Measurements from ENCODE around the gene GRM4.
"Not testable (repeated sequence)": the region's sequence is repeated elsewhere in the genome, so short reads cannot be mapped to it uniquely, and the experiment has no call there.

Gene GRM4

DNA sequence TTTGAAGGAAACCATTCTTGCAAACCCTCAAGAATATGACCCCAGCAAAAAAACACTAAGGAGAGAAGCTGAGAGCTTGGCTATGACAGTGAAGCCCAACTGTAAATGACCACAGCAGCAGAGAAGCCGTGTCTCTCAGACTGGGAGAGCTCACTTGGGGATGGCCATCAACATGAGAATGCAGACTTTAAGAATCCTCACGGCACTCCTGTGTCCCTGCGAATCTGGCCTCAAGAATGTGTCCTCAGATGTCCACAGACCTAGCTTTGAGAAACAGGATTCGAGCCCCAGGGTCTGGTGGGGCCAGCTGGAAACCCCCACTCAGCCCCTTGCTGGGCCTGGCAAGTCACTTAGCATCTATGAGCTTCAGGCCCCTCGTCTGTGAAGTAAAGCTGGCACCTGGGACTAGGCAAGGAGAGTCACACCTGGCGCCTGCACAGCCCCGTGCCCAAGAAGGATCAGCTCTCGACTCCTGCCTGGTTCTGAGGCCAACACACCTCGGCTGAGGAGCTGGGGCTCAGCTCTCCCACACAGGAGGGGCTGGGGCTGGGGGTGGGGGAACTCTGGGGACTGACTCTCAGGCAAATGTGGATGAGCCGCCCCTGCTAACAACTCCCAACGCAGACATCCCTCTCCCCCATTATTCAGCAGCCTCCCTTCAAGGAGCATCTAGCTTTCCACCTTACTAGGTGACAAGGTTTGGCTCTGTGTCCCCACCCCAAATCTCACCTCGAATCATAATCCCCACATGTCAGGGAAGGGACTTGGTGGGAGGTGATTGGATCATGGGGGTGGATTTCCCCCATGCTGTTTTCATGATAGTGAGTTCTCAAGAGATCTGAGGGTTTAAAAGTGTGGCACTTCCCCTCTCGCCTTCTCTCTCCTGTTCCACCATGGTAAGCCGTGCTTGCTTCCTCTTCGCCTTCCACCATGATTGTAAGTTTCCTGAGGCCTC lies 97.7 kb downstream of the GRM4 start:
- no peak for DNase-seq (ENCODE audit: low read depth, low spot score)
- Histone ChIP-seq H3K4me1 (ENCODE audit: insufficient read depth, insufficient read length) (peaks cover 34% of the 10 kb centered on the region), H3K36me3 (ENCODE audit: insufficient read depth, insufficient read length, low read length) (no peaks in the 10 kb centered on the region), H3K27me3 (ENCODE audit: insufficient read depth, insufficient read length) (no peaks in the 10 kb centered on the region), H3K4me3 (ENCODE audit: insufficient read length, low read depth) (no peak overlapping the region), H3K9ac (ENCODE audit: insufficient read length, low read depth) (no peak overlapping the region), H3K9me3 (ENCODE audit: insufficient read depth, low read length) (no peaks in the 10 kb centered on the region)
- TF ChIP-seq ZNF274 (IDR thresholded peaks at IDR 0.05; ENCODE audit: low read depth, low read length) (no peak), SUZ12 (IDR thresholded peaks at IDR 0.05; ENCODE audit: extremely low read depth, insufficient read depth, insufficient read length) (no peak), YY1 (IDR thresholded peaks at IDR 0.05; ENCODE audit: insufficient read depth, insufficient read length) (no peak)

DNA sequence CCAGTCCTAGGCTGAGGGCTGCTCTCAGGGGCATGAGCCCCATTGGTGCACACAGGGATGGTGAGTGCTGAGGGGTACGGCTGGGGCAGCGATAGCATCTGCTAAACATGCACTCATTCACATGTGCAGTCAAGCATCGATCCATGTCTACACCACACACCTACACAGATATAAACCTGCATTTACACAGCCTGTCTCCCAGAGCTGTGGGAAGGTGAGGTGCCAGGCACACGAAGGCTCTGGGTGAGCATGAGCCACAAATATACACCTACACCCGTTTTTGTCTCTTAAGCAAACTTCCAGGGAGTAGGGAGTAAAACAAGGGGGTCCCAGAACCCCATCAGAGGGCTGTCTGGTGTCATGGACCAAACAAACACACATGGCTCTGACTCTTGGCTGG lies 99.3 kb downstream of the GRM4 start:
- Histone ChIP-seq H3K4me1 (ENCODE audit: insufficient read depth, insufficient read length) (peaks cover 29% of the 10 kb centered on the region), H3K4me3 (ENCODE audit: insufficient read length, low read depth) (no peak overlapping the region), H3K9ac (ENCODE audit: insufficient read length, low read depth) (no peak overlapping the region), H3K36me3 (ENCODE audit: insufficient read depth, insufficient read length, low read length) (no peaks in the 10 kb centered on the region), H3K27me3 (ENCODE audit: insufficient read depth, insufficient read length) (no peaks in the 10 kb centered on the region), H3K9me3 (ENCODE audit: insufficient read depth, low read length) (no peaks in the 10 kb centered on the region)
- DNase-seq (ENCODE audit: low read depth, low spot score), result no peak
- no peak for TF ChIP-seq ZNF274 (IDR thresholded peaks at IDR 0.05; ENCODE audit: low read depth, low read length)
- TF ChIP-seq SUZ12 (IDR thresholded peaks at IDR 0.05; ENCODE audit: extremely low read depth, insufficient read depth, insufficient read length), result no peak
- no peak for TF ChIP-seq YY1 (IDR thresholded peaks at IDR 0.05; ENCODE audit: insufficient read depth, insufficient read length)

DNA sequence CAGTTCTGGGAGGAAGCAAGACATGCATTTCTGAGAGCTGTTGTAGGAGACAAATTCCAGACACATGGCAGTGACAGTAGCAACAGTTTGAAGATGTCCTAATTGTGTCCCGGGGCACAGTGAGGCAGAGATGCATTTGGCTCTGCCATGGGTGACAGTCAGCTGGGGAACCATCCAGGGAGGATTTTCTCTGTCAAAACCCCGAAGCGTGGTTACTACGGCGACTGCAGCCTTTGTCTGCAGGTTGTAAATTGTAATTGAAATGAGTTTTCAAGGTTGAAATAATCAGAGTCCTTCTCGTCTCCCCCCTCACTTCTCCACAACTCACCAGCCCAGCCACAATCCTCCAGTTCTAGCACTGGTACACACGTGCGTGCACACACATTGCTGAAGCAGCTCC lies 100.1 kb downstream of the GRM4 start:
- Histone ChIP-seq H3K4me1 (ENCODE audit: insufficient read depth, insufficient read length) (peaks cover 27% of the 10 kb centered on the region), H3K4me3 (ENCODE audit: insufficient read length, low read depth) (no peak overlapping the region), H3K36me3 (ENCODE audit: insufficient read depth, insufficient read length, low read length) (no peaks in the 10 kb centered on the region), H3K9me3 (ENCODE audit: insufficient read depth, low read length) (no peaks in the 10 kb centered on the region), H3K9ac (ENCODE audit: insufficient read length, low read depth) (no peak overlapping the region), H3K27me3 (ENCODE audit: insufficient read depth, insufficient read length) (no peaks in the 10 kb centered on the region)
- DNase-seq (ENCODE audit: low read depth, low spot score), result no peak
- no peak for TF ChIP-seq YY1 (IDR thresholded peaks at IDR 0.05; ENCODE audit: insufficient read depth, insufficient read length)
- TF ChIP-seq ZNF274 (IDR thresholded peaks at IDR 0.05; ENCODE audit: low read depth, low read length), result no peak
- TF ChIP-seq SUZ12 (IDR thresholded peaks at IDR 0.05; ENCODE audit: extremely low read depth, insufficient read depth, insufficient read length), result no peak

DNA sequence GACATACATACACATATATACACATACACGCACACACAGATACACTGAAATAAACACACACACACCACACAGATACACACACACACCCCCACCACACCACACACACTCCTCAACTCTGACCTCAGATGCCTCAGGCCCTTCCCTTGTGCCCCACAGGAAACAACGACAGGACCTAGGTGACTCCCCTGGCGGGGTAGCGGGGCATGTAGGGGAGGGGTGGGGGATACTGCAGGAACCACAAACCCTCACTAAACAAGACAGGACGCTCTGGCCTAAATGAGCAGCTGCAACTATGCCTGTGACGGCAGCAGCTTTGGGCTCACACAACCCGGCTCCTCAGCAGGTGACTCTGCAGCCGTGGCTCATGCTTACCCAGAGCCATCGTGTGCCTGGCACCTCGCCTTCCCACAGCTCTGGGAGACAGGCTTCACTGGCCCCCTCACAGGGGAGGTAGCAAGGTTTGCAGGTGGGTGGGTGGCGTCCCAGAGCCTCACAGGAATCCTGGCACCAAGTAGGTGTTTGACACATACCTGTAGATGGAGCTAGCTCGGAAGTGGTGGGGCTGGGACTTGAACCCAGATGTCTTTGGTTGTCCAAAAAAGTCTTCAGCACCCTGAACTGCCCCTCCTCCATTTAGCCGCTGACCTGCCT lies 100.8 kb downstream of the GRM4 start:
- H3K9me3 ChIP-seq (ENCODE audit: insufficient read depth, low read length), result no peaks in the 10 kb centered on the region
- no peak overlapping the region for H3K4me3 ChIP-seq (ENCODE audit: insufficient read length, low read depth)
- no peak for DNase-seq (ENCODE audit: low read depth, low spot score)
- no peaks in the 10 kb centered on the region for H3K27me3 ChIP-seq (ENCODE audit: insufficient read depth, insufficient read length)
- H3K9ac ChIP-seq (ENCODE audit: insufficient read length, low read depth), result no peak overlapping the region
- peaks cover 24% of the 10 kb centered on the region for H3K4me1 ChIP-seq (ENCODE audit: insufficient read depth, insufficient read length)
- no peaks in the 10 kb centered on the region for H3K36me3 ChIP-seq (ENCODE audit: insufficient read depth, insufficient read length, low read length)
- TF ChIP-seq ZNF274 (IDR thresholded peaks at IDR 0.05; ENCODE audit: low read depth, low read length) (no peak), SUZ12 (IDR thresholded peaks at IDR 0.05; ENCODE audit: extremely low read depth, insufficient read depth, insufficient read length) (no peak), YY1 (IDR thresholded peaks at IDR 0.05; ENCODE audit: insufficient read depth, insufficient read length) (no peak)

DNA sequence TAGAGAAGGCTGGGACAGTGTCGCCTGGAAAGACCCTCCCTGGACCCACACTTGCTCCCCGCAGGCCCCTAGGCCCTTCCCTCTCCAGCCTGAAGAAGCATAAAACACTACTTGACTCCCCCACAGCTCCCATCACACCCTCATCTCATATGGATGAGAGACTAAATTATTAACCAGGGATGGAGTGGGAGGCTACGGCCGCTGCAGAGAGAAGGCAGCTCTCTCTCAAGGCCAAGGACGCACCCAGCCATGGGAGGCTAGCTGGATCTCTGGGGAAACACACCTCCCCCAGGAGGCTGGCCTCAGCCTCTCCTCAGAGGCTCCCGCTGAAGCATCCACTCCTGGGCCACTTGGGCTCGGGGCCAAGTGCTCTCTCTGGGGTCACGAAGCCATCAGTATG lies 102.5 kb downstream of the GRM4 start:
- TF ChIP-seq SUZ12 (IDR thresholded peaks at IDR 0.05; ENCODE audit: extremely low read depth, insufficient read depth, insufficient read length), result no peak

DNA sequence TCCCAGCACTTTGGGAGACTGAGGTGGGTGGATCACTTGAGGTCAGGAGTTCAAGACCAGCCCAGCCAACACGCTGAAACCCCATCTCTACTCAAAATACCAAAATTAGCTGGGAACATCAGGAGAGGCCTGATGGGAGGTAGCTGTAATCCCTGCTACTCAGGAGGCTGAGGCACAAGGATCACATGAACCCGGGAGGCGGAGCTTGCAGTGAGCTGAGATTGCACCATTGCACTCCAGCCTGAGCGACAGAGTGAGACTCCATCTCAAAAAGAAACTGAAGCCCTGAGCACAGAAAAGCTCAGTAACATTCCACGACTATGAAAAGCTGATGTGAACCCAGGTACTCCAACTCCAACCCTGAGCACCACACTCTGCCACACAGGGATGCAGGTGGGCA lies 103.9 kb downstream of the GRM4 start:
- H3K36me3 ChIP-seq (ENCODE audit: insufficient read depth, insufficient read length, low read length); H3K9ac ChIP-seq (ENCODE audit: insufficient read length, low read depth); H3K9me3 ChIP-seq (ENCODE audit: insufficient read depth, low read length); DNase-seq (ENCODE audit: low read depth, low spot score); H3K27me3 ChIP-seq (ENCODE audit: insufficient read depth, insufficient read length); H3K4me3 ChIP-seq (ENCODE audit: insufficient read length, low read depth): not testable (repeated sequence)
- H3K4me1 ChIP-seq (ENCODE audit: insufficient read depth, insufficient read length), result peaks cover 18% of the 10 kb centered on the region

More for the DNA sequence above, 102.5 kb downstream of the GRM4 start:
- Histone ChIP-seq H3K9ac (ENCODE audit: insufficient read length, low read depth) (no peak overlapping the region), H3K9me3 (ENCODE audit: insufficient read depth, low read length) (no peaks in the 10 kb centered on the region), H3K27me3 (ENCODE audit: insufficient read depth, insufficient read length) (no peaks in the 10 kb centered on the region), H3K36me3 (ENCODE audit: insufficient read depth, insufficient read length, low read length) (no peaks in the 10 kb centered on the region), H3K4me1 (ENCODE audit: insufficient read depth, insufficient read length) (peaks cover 21% of the 10 kb centered on the region), H3K4me3 (ENCODE audit: insufficient read length, low read depth) (no peak overlapping the region)
- DNase-seq (ENCODE audit: low read depth, low spot score), result no peak

DNA sequence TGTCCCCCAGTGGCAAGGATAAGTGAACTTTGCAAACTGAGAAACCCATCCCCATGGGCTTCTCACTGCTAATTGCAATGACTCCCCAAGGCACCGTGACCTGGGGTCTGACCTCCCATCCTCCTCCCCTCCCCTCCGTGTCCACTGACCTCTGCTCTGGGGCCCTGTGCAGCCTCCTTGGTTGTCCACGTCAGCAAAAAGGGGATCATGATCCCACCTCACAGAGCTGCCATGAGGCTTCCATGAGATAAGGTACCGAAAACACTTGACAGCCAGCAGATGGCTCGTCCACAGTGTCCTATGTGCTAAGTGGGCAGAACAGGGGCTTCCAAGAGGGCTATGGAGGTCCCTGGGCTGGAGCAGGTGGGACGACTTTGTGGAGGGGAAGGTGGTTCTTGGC lies 104.5 kb downstream of the GRM4 start:
- H3K9me3 ChIP-seq (ENCODE audit: insufficient read depth, low read length), result no peaks in the 10 kb centered on the region
- H3K27me3 ChIP-seq (ENCODE audit: insufficient read depth, insufficient read length), result no peaks in the 10 kb centered on the region
- H3K36me3 ChIP-seq (ENCODE audit: insufficient read depth, insufficient read length, low read length), result no peaks in the 10 kb centered on the region

More for the DNA sequence above, 104.5 kb downstream of the GRM4 start:
- Histone ChIP-seq H3K4me1 (ENCODE audit: insufficient read depth, insufficient read length) (peaks cover 19% of the 10 kb centered on the region), H3K9ac (ENCODE audit: insufficient read length, low read depth) (no peak overlapping the region), H3K4me3 (ENCODE audit: insufficient read length, low read depth) (no peak overlapping the region)
- DNase-seq (ENCODE audit: low read depth, low spot score), result no peak
- TF ChIP-seq ZNF274 (IDR thresholded peaks at IDR 0.05; ENCODE audit: low read depth, low read length) (no peak), SUZ12 (IDR thresholded peaks at IDR 0.05; ENCODE audit: extremely low read depth, insufficient read depth, insufficient read length) (no peak), YY1 (IDR thresholded peaks at IDR 0.05; ENCODE audit: insufficient read depth, insufficient read length) (no peak)
